ENCODE data around the gene TMEM41A.
A peak's percentile ranks its signal among the peaks of the same experiment; 100 is the strongest.

TMEM41A gene
- 24.9 to 52.5 (median 37.8) reads per million in 9 experiments for total RNA-seq

DNA sequence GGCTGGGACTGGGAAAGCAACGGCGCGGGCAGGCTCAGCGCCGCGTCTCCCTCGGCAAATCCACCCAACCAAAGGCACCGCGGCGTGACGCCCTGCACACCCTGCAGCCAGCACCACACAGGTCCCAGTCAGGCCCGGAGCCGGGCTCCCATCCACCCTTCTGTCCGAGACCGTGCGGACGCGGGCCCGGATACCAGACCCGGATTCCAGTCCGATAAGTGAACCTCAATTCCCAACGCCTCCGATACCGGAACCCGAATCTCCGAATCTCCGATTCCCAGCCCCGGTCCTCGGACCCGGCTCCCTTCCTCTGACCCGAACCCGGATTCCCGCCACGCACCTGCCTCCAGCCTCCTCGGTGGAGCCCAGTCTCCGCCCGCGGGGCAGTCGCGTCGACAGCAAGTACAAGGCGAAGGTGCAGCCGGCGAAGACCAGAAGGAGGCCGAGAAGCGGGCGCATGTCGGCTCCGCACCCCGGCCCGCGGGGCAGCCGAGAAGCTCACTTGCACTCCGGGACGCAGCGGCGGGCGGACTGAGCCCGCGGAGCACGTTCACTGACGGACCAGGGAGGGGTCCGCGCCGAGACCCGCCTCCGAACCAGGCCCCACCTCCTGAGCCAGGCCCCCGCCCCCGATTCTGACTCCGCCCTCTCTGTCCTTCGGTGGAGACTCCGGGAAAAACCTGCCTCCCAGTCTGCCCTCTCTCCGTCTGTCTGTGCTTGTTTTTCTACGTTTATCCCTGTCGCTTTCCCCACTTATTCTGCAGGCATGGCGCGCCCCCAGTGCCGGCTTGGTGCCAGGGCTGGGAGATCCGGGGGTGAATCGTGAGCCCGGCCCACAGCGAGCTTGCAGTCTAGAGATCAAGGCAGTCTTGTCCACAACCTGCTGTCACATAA is at the start of gene TMEM41A:
TMEM41A (minus strand) TSS at position 533 of the 894 bp plus-strand sequence; CDS start at position 459, 74 bp downstream.
- Mint-ChIP-seq H3K4me1 (ENCODE audit: low read depth in 2 of 2) (peaks cover 12 to 14% of the 10 kb centered on the region in 2 donors), H3K27me3 (peaks cover 4 to 12% of the 10 kb centered on the region in 2 donors), H3K27ac (peak within 1 kb of the TSS; percentile 87 to 90), H3K9me3 (no peaks in the 10 kb centered on the region), H3K4me3 (peak within 1 kb of the TSS; percentile 85 to 98), H3K36me3 (ENCODE audit: insufficient read depth) (peaks cover 26% of the 10 kb centered on the region)
- peak; percentile 81 to 85 (median 85) for DNase-seq
- peak; percentile 95 for ATAC-seq (replicated peaks)

DNA sequence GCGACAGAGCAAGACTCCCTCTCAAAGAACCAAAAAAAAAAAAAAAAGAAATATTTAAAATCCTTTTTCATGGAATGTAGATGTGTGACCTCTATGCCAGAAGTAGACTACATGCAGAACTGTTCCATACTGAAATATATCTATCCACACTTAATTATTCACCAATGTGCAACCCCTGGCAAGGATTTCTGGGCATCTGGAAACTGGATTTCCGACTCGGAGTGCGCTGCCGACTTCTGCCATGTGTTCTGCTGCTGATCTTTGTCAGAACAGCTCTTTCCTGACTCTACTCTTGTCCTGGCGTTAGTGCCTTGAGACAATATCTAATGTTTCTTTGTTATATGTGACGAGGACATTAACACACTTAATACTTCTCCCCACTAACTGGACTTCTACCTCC is 41.9 kb upstream of the TMEM41A start:
- no peaks in the 10 kb centered on the region for H3K36me3 Mint-ChIP-seq (ENCODE audit: insufficient read depth)
- H3K9me3 Mint-ChIP-seq, result no peaks in the 10 kb centered on the region
- no peak overlapping the region for H3K27ac Mint-ChIP-seq
- ATAC-seq (replicated peaks) (no peak), DNase-seq (no peak)
- peaks cover 5 to 8% of the 10 kb centered on the region in 2 donors for H3K27me3 Mint-ChIP-seq
- H3K4me3 Mint-ChIP-seq, result no peak overlapping the region
- H3K4me1 Mint-ChIP-seq (ENCODE audit: low read depth in 2 of 2), result peaks cover 4 to 5% of the 10 kb centered on the region in 2 donors

DNA sequence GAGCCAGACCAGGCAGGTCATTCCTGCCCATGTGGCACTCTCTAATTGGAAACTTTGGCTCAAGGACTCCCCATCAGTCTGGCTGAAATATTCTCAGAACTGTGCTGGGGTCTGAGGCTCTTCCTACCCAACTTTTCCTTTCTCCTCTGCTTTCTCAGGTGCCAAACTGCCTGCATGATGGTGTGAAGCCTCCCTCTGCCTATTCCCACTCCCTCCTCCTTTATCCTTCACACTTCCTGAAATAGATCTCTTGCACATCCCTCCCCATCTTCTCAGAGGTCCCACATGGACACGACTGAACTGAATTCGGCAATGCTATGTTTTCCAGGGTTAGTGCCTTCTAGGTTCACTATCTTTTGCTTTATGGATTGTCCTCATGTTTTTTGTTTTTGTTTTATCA is 41.1 kb upstream of the TMEM41A start:
- H3K4me3 Mint-ChIP-seq, result no peak overlapping the region
- no peak for DNase-seq
- H3K4me1 Mint-ChIP-seq (ENCODE audit: low read depth in 2 of 2), result peaks cover 4 to 5% of the 10 kb centered on the region in 2 donors
- H3K9me3 Mint-ChIP-seq, result no peaks in the 10 kb centered on the region
- no peaks in the 10 kb centered on the region for H3K36me3 Mint-ChIP-seq (ENCODE audit: insufficient read depth)
- H3K27me3 Mint-ChIP-seq, result peaks cover 5 to 8% of the 10 kb centered on the region in 2 donors
- H3K27ac Mint-ChIP-seq, result no peak overlapping the region
- ATAC-seq (replicated peaks), result no peak

DNA sequence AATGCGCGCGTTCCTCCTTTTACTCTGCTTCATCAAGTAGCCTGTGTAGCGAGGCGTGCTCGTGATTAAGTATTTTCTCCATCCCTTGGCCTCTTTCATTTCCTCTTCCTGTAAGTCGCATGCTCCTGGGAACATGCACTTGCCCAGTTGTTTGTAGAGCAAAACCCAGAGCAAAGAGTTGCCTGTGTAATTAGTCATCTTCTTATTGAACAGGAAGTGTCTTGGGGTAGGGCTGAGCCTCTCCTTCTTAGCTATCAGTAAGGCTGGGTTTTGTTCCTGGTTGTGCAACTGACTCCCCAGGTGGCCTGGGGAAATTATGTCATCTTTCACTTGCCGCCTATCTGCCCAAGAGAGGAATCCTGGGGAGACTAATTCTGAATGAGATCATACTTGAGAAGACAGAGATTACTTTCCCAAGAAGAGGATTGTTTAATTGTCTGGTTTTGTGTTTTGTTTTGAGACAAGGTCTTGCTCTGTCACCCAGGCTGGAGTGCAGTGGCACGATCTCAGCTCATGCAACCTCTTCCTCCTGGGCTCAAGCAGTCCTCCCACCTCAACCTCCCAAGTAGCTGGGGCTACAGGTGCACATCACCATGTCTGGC is 38.6 kb upstream of the TMEM41A start:
- DNase-seq, result no peak
- ATAC-seq (replicated peaks), result peak; percentile 52
- Mint-ChIP-seq H3K4me1 (ENCODE audit: low read depth in 2 of 2) (peaks cover 4 to 5% of the 10 kb centered on the region in 2 donors), H3K27ac (peak overlapping the region; percentile 3 to 85), H3K36me3 (ENCODE audit: insufficient read depth) (no peaks in the 10 kb centered on the region), H3K27me3 (peaks cover 4 to 5% of the 10 kb centered on the region in 2 donors), H3K4me3 (no peak overlapping the region), H3K9me3 (no peaks in the 10 kb centered on the region)

DNA sequence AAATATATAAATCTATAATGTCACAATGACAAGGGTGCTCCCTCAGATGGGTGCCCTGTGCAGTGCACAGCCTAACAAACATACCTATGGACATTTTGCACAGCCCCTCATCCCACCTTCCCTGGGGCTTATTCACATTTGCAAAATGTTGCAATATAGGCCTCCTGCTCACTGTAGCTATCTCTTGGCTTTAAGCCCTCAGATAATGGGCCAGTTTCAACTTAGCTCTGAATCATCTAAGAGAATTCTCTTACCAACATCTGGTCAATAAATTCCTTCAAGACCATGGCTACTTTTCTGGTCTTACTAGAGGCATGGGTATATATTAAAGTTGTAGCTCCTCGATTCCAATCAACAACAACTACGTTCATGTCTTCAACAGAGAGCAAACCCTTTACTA is 35.7 kb upstream of the TMEM41A start:
- no peaks in the 10 kb centered on the region for H3K27me3 Mint-ChIP-seq
- DNase-seq, result no peak

DNA sequence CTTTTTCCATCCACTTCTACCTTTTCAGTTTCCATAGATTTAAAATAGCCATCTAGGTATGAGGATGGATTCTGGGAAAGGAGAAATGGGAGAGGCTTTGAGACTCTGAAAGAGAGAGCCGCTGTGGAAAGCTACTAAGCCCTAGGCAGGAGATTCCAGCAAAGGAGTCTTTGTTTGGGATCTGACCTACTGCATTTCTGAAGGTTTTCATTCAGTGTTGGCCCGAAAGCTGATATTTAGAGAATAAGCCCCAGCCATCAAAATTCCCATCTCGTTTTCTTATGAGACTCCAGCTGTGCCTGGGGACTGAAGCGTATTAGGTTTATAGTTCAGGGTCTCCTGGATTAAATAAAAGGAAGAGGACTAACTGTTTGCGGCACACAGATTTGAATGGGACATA is 34.1 kb upstream of the TMEM41A start:
- ATAC-seq (replicated peaks) (no peak), DNase-seq (no peak)
- Mint-ChIP-seq H3K4me1 (ENCODE audit: low read depth in 2 of 2) (peaks cover 3 to 5% of the 10 kb centered on the region in 2 donors), H3K27ac (no peak overlapping the region), H3K4me3 (no peak overlapping the region), H3K36me3 (ENCODE audit: insufficient read depth) (no peaks in the 10 kb centered on the region), H3K9me3 (no peaks in the 10 kb centered on the region), H3K27me3 (peaks cover 0 to 1% of the 10 kb centered on the region in 2 donors)

More for the DNA sequence above, 35.7 kb upstream of the TMEM41A start:
- no peak overlapping the region for H3K27ac Mint-ChIP-seq
- H3K4me1 Mint-ChIP-seq (ENCODE audit: low read depth in 2 of 2), result peaks cover 4 to 5% of the 10 kb centered on the region in 2 donors
- H3K9me3 Mint-ChIP-seq, result no peaks in the 10 kb centered on the region
- H3K4me3 Mint-ChIP-seq, result no peak overlapping the region
- H3K36me3 Mint-ChIP-seq (ENCODE audit: insufficient read depth), result no peaks in the 10 kb centered on the region
- ATAC-seq (replicated peaks), result no peak

DNA sequence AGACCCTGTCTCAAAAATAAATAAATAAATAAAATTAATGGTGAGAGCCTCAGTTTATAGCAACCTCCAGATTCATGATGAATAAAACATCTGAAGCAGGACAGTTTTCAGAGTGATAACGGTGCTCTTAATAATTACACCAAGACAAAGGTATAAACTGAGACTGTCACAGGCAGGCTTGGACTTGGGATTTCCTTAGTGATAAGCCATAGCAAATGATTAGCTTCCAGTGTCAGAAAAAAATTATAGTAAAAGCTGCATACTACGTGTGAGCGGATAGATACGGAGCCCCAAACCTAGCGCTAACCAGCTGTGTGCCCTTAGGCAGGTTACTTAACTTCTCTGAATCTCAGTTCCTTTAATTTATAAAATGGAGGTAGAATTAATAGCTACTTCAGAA is 32.0 kb upstream of the TMEM41A start:
- DNase-seq (no peak), ATAC-seq (replicated peaks) (no peak)
- H3K4me1 Mint-ChIP-seq (ENCODE audit: low read depth in 2 of 2), result no peaks in the 10 kb centered on the region
- H3K27me3 Mint-ChIP-seq, result peaks cover 15 to 16% of the 10 kb centered on the region in 2 donors
- H3K4me3 Mint-ChIP-seq, result no peak overlapping the region
- H3K27ac Mint-ChIP-seq, result no peak overlapping the region
- H3K9me3 Mint-ChIP-seq, result no peaks in the 10 kb centered on the region
- H3K36me3 Mint-ChIP-seq (ENCODE audit: insufficient read depth), result no peaks in the 10 kb centered on the region

DNA sequence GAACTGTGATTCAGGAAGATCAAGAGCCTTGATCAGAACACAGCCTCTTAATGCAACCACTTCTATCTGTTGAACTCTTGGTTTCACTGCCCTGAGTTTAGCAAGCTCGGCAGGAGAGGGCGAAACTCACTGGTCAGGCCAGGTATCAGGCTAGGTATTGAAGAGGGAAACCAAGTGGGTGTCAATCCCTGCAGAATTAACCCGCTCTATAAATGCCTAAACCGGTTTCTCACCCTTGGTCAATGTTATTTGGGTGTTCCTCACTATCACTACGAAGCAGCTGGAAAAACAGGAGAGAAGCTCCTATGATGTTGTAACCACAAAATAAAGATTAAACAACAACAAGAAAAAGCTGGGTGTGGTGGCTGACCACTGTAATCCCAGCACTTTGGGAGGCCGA is 29.7 kb upstream of the TMEM41A start:
- ATAC-seq (replicated peaks) (no peak), DNase-seq (no peak)
- Mint-ChIP-seq H3K27me3 (peaks cover 35% of the 10 kb centered on the region in 2 donors), H3K4me1 (ENCODE audit: low read depth in 2 of 2) (no peaks in the 10 kb centered on the region), H3K27ac (no peak overlapping the region), H3K4me3 (no peak overlapping the region), H3K36me3 (ENCODE audit: insufficient read depth) (no peaks in the 10 kb centered on the region), H3K9me3 (no peaks in the 10 kb centered on the region)

DNA sequence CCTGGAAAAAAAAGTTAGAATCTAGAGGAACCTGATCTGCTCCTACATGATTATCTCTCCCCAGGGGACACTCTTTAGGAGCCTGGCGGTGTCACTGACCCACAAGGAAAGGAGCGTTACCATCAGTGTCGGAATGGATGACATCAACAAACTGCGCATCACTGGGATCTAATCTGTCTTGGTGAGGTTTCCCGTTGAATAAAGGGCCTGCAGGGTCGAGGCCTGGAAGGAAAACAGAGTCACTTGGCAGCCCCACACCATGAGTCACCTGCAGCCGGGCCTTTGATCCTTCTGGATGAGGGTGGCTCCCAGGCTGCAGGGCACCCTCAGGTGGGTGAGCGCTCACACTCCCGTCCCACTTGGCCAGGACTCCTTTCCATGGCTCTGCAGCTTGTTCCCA is 28.5 kb upstream of the TMEM41A start:
- H3K27ac Mint-ChIP-seq, result no peak overlapping the region
- no peak for ATAC-seq (replicated peaks)
- no peaks in the 10 kb centered on the region for H3K4me1 Mint-ChIP-seq (ENCODE audit: low read depth in 2 of 2)
- H3K4me3 Mint-ChIP-seq, result no peak overlapping the region
- no peaks in the 10 kb centered on the region for H3K9me3 Mint-ChIP-seq
- H3K27me3 Mint-ChIP-seq, result peaks cover 35 to 36% of the 10 kb centered on the region in 2 donors
- DNase-seq, result no peak
- no peaks in the 10 kb centered on the region for H3K36me3 Mint-ChIP-seq (ENCODE audit: insufficient read depth)

DNA sequence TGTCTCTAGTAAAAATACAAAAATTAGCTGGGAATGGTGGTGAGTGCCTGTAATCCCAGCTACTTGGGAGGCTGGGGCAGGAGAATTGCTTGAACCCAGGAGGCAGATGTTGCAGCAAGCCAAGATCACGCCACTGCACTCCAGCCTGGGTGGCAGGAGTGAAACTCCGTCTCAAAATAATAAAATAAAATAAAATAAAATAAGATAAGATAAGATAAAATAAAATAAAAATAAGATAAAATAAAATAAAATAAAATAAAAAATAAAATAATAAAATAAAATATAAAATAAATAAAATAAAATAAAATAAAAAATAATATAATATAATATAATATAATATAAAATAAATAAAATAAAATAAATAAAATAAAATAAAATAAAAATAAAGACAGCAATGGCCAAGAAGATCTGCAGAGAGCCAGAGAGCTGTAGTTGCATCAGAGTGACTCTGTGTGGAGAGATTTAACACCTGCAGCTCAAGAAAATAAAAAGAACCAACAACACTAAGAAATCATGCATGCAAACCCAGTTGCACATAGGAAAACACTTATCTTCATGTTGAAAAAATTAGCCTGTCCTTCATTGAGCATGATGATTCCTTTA is 27.6 kb upstream of the TMEM41A start:
- Mint-ChIP-seq H3K4me1 (ENCODE audit: low read depth in 2 of 2) (no peaks in the 10 kb centered on the region), H3K36me3 (ENCODE audit: insufficient read depth) (no peaks in the 10 kb centered on the region), H3K9me3 (no peaks in the 10 kb centered on the region), H3K4me3 (no peak overlapping the region), H3K27ac (no peak overlapping the region), H3K27me3 (peaks cover 38 to 42% of the 10 kb centered on the region in 2 donors)
- no peak for DNase-seq
- ATAC-seq (replicated peaks), result no peak

DNA sequence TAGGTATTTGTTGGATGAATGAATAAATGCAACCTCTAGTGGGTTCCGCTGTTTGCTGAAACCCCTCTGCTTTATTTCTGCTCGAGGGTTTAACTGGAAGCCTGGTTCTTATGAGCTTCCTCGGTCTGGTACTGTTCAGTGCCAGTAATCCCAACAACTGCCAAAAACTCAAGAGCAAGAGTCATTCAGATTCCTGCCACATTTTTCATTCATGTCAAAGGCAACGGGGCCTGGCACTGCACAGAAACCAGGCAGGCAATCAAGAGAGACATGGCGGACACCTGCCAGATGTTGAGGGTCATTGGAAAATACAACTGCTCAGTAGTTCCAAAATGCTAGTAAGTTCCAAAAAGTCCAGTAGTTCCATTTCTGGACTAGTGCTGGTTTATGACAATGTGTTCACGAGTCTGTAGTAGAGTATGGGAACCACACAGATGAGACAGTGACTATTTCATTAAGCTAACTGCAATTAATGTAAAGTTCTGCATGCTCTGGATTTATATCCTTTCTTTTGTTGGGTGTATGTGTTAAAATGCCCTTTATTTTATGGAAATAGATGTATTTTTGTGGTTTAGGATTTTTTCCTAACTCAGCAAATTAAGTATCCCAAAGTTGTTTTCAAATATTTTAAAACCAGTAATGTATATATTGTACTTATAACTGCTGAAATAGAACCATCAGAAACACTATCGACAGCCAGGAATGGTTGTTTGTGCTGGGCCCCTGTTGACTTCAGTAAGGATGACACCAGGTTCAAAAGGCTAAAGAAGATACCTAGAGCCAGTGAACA is 22.7 kb upstream of the TMEM41A start:
- H3K27ac Mint-ChIP-seq, result no peak overlapping the region
- H3K4me3 Mint-ChIP-seq, result no peak overlapping the region

DNA sequence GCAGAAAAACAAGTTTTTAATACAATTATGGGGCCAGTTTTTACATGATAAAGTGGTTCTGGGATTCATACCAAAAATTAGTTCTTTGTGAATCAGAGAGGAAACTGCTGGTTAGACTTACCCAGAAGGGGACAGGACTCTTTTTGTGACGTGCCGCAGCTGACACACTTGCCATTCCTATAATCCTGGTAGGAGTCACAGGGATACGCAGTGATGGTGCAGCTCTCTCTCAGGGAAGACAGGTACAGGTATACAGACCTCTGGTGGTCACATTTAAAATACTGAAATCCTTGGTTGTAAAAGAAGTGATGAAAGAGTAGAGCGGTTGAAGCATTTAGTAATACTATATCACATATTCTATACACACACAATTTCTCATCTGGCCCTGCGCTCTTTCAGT is 20.2 kb upstream of the TMEM41A start:
- no peak overlapping the region for H3K27ac Mint-ChIP-seq
- peaks cover 23 to 44% of the 10 kb centered on the region in 2 donors for H3K27me3 Mint-ChIP-seq
- ATAC-seq (replicated peaks), result no peak
- no peak overlapping the region for H3K4me3 Mint-ChIP-seq
- H3K36me3 Mint-ChIP-seq (ENCODE audit: insufficient read depth), result no peaks in the 10 kb centered on the region
- no peak for DNase-seq
- H3K9me3 Mint-ChIP-seq, result no peaks in the 10 kb centered on the region
- H3K4me1 Mint-ChIP-seq (ENCODE audit: low read depth in 2 of 2), result no peaks in the 10 kb centered on the region

More for the DNA sequence above, 22.7 kb upstream of the TMEM41A start:
- Mint-ChIP-seq H3K9me3 (no peaks in the 10 kb centered on the region), H3K27me3 (peaks cover 35 to 53% of the 10 kb centered on the region in 2 donors), H3K36me3 (ENCODE audit: insufficient read depth) (no peaks in the 10 kb centered on the region), H3K4me1 (ENCODE audit: low read depth in 2 of 2) (no peaks in the 10 kb centered on the region)
- DNase-seq (no peak), ATAC-seq (replicated peaks) (no peak)
